HG03097 (cell line): ENCODE data around the gene RAMP3.

Experiments
- ATAC-seq: cut with Tn5 transposase; IDR thresholded peaks from one replicate; pipeline ENCODE4 v1.9.1; 2021; ENCODE audit not compliant: unreplicated experiment, low FRiP score

RAMP3 gene

DNA sequence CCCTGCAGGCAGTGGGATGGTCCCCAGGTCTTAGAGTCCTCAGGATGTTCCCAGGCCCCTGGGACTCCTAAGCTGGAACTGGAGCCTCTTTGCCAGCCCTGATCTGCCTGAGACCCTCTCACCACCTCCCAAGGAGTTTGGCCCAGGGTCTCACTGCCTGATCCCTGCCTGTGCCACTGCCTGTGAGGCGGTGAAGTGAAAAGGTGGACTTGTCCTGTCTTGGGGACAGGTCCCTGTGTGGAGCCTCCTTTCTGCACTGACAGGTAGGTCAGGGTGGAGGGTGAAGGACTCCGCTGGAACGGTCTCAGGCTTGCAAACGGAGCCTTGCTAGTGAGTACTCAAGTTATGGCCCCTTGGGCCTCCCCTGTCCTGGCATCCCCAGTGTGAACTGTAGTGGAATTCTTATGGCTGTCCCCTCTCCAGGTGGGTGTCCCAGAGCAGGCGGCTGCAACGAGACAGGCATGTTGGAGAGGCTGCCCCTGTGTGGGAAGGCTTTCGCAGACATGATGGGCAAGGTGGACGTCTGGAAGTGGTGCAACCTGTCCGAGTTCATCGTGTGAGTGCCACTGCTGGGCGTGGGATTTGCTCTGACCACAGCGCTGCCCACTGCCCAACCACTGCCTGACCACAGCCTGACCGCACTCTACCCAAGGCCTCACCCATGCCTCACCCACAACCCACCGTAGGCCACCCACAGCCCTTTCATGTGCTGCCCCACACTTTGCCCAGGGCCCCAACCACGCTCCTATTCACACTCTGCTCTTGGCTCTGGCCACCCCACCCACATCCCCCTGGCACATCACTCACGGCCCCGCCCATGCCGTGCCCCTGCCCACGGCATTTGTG is 19.5 kb downstream of the RAMP3 start:
- no peak for ATAC-seq

DNA sequence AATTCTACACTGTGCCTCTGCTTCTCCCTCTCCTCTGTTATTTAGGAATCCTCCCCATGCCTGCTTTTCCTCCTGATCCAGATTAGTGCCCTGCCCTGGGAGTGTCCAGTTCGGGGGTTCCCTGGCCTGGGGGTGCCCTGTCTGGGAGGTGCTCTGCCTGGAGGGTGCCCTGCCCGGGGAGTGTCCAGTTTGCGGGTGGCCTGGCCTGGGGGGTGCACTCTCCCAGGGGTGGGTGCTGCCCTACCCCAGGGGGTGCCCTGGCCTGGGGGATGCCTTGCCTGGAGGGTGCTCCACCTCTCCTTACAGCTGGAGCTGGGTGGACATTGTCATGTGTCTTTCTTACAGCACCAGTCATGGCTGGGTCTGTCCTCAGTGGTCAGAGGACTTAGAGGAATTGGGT is 20.2 kb downstream of the RAMP3 start:
- ATAC-seq: no peak

DNA sequence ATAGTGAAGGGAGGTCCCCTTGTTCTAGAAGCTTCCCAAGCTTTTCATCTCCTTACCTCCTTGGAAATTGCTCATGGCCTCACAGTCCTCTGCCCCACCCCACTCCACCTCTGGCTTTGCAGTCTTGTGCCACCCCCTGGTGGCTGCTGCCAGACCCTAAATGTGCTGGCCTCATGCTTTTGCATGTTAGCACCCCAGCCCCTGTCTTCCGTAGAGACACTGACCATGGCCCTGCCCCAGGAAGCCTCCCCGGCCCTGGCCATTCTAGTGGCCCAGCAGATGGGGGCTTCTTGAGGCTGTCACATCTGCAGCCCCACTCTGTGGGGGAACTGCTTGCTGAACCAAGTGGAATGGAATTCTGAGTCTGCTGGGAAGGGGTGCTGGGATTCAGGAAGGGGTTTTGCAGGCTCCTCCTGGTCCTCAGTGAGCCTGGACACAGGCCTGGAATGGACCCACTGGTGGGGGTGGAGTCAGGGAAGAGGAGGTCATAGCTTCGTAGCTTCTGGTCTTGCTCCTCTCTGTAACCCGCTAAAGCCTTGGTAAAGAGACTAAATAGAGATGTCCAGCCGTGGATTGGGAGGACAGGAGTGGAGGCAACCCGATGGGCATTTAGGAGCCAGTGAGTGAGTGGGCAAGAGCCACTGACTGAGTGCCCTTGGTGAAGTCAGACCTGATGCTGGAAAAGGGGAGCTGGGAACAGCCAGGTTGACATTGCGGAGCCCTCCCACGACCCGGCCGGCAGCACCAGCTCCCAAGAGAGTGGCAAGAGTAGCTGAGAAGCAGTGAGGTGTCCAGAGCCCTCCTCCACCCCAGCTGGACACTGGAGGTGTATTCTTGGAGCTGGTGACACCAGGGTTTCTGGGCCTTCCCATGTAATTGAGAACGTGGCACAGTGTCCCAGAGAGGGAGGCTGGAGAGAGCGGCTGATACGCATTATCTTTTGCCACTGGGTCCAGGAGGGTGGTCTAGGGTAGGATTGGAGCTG is 20.9 kb downstream of the RAMP3 start:
- ATAC-seq: no peak

DNA sequence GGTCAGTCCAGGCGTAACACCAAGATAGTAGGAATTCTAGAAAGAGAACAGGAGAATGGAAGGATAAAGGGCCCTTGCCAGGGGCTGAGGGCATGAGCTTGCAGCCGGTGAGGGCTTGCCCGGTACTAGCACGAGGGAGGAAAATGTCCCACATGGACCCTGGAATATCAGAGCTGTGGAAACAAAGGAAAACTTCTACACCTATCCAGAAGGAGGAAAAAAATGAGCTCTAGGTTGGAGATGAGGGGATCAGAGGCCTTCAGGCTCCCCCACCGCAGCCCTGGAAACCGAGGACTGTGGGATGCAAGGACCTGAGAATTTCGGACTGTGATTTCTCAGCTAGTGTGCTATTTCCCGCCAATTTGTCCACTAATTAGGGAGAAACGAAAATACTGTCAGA is 22.1 kb downstream of the RAMP3 start:
- no peak for ATAC-seq

DNA sequence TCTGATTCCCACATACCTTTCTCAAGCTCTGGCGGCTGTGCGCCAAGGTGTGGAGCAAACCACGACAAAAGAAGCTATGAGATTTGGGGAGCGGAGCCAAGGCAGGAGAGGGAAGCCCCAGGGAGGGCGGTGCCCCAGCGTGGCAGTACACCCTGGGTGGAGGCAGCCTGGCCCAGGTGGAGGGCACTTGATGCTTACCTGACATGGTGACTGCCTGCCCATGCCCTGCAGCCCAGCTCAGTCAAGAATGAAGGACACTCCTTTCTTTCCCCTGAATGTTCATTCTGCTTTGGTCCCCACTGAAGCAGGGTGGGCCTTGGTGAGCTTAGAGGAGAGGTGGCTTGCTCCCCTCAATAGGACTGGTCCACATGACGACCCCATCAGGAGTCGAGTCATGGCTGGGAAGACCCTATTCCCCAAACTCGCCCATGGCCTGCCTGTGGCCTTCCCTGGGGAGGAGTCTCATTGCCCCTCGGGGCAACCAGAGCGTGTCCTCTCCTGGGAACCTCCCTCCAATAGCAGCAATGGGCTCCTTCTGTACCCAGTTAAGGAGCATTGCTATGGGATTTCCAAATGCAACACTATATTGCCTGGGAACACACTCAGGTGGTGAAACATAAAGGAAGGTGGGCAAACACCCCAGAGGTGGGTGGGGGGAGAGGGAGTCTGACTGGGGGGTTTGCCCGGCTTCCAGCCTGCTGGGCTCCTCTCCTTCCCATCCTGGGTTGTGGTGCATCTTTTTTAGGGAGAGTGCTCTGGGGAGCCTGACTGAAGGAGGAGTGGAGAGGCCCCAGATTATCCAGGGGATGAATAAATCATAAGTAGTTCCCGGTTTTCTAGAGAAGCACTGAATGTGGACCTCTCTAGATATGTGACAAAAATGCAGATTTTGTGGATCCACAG is 22.7 kb downstream of the RAMP3 start:
- ATAC-seq: no peak

DNA sequence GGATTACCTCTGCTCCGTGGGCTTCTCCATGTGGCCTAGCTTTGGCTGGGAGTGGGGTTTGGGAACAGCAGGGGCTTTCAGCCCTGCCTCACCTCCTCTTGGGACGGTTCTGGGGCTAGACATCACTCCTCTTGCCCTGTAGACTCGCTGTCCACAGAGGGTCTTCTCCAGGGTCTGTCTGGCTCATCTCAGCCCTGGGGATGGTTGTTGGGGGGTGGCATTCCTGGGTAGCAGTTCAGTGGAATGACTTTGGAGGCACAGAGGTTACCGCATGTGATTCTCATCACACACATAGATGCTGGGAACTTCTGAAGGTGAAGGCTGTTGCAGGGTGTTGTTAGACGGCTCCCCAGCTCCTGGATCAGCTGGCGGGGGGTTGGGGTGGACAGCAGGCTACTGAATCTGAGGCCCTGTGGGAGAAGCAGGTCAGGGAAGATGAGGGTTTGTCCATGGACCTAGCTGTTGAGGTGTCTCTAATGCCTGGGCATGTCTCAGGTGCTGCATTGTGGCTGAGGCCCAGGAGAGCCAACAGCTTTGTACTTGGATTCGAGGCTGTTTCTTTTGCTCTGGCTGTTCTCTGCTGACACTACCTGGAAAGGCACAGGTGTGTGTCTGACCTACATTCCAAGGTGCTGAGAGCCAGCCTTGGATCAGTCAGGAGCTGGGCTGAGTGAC is 23.8 kb downstream of the RAMP3 start:
- ATAC-seq: no peak

DNA sequence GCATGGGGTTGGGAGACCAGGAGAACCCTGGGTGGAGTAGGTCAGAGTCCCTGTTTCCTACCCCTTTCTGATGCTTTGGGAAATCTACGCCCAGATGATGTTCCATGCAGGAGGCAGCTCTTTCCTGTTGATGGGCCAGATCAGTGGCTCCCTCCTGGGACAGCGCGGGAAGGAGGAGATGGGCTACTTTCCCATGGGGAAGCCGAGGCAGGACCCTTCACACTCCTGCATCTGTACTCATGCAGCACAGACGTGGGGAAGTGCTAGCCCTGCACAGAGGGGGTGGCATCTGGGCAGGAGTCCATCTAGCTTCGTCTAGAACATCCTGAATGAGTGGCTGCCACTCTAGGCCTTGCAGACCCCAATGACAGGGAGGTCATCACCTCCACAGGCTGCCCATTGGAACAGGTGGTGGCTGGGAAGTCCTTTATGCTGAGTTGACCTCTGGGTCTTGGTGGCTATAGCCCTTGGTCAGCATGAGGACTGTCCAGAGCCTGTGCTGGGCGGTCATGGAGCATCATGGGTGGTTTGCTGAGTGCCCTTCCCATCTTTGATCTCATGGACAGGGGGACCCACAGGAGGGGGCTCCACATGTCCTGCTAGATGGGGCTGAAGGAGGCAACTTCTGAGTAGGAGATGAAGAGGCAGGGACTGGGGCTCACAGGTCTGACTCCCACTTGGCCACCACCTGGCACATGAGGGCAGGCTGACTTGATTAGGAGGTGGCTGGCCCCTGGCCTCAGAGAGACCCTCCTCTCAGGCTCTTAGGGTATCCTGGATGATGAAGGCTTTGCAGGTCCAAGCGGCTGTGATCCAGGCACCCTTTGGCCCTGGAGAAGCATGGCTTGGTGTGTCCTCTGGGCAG is 24.6 kb downstream of the RAMP3 start:
- no peak for ATAC-seq

DNA sequence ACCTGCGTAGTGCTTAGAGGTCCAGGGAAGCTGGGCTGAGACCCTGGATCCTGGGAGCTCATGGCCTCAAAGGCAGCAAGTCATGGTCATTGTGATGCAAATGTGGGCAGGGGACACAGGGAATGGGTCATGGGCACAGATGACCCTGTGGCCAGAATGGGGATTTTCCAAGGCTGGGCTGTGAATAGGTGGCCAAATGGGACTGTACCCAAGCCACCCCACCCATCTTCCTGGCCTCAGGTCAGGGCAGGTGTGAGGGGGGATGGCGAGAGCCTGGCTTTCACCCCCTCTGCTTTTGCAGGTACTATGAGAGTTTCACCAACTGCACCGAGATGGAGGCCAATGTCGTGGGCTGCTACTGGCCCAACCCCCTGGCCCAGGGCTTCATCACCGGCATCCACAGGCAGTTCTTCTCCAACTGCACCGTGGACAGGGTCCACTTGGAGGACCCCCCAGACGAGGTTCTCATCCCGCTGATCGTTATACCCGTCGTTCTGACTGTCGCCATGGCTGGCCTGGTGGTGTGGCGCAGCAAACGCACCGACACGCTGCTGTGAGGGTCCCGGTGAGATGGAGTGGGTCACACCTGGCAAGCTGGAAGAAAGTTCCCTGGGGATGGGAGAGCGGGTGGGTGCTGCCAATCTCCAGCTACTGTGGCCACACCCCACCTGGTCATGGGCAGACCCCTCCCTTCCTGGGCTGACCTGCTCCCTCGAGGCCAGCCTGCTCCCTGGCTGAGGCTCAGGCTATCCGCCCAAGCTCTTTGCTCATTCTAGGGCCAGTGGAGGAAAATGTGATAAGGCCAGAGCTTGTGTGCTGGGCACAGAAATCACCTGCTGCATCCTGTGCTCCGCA is 25.5 kb downstream of the RAMP3 start:
- no peak for ATAC-seq

DNA sequence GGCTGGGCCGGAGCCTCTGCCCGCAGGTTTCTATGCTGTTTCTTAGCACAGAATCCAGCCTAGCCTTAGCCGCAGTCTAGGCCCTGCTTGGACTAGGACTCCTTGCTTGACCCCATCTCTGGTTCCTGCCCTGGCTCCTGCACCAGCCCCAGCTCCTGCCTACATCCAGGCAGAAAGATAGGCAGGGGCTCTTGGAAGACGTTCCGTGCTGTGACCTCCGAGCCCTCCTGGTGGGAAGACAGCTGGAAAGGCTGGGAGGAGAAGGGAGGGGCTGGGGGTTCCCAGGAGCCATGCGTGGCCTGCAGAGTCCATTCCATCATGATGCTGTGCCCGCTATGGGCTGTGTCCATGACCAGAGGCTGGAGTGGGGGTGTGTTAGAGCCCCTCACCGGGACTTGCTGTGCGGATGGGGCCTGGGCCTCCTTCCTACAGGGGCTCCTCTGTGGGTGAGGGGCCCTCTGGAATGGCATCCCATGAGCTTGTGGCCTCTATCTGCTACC is 26.2 kb downstream of the RAMP3 start:
- no peak for ATAC-seq

DNA sequence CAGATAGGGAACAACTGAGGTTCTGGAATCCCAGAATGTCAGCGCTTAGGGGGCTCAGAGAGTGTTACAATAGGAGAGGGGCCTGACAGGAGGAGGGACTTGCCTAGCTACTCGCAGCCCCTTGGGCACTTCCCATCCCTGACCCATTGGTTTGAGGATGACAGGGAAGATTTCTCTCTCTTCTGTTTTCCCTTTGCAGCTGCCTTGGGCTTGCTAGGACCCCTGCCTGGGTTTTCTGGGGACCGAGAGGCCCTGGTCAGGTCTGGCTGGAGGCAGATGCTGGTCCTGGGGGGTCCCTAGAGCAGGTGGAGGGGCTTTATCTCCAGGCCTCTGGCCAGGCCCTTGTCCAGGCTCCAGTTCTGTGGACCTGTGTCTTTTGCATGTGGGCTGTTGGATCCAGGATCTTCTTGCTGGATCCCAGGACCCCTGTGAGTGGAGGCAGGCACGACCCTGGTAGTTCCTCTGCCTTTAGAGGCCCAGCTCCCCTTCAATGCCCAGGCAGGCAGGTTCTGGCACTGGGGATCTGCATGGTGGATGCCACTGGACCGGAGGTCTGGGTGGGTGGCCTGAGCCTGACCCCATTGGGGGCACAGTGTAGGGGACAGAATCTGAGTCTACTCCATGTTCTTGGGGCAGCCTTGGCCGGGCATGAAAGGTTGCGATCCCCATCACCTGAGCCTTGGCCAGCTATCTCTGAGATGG is 26.9 kb downstream of the RAMP3 start:
- ATAC-seq: no peak

DNA sequence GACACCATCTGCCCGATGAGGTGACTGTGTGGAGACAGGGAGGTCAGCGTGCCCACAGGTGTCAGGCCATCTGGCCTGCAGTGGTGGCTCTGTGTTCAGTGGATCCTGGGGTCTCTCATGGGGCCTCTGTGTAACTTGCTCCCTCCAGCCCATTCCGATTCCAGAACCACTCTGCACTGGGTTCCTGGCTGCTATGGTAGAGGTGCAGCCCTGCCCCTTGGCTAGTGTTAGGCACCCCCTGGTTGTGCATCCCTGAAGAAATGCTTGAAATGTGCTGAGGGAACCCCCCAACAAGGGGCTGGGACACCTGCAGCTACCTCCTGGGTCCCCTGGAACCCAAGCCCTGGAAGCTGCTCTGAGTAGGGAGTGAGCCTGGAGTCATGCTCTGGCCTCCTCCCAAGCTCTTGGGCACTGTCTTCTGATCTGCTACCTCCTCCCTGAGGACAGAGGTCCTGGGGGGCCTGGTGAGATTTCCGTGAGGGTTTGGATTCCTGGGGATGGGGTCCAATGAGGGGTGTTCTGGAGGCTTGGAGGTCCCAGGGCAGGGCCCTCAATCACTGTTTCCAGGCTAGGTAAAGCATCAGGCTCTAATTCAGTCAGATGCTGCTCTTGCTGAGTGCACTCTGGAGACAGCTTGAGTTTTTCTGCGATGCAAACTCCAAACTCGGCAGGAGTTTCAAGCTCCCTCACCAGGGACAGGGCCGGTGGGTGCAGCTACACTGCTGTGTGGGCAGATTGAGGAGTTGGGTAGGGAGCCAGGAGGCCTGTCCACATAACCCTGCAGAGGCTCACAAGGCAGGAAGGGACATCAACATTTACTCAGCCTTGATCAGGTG is 27.7 kb downstream of the RAMP3 start:
- ATAC-seq: no peak

DNA sequence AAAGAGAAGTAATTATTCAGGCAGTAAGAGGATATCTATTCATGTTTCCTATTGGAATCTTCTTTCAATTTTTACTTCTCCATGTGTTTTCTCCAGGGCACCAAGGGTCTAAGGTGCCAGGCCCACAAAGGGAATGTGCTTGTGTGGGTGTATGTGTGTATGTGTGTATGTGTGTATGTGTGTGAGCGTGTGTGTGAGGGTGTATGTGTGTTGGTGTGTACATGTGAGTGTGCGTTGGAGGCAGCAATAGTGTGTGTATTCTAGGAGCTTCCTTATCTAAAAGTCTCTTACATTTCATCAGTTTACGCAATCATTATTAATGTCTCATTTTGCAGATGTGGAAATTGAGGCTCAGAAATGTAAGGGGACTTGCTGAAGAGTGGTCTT is 28.3 kb downstream of the RAMP3 start:
- ATAC-seq: no peak

DNA sequence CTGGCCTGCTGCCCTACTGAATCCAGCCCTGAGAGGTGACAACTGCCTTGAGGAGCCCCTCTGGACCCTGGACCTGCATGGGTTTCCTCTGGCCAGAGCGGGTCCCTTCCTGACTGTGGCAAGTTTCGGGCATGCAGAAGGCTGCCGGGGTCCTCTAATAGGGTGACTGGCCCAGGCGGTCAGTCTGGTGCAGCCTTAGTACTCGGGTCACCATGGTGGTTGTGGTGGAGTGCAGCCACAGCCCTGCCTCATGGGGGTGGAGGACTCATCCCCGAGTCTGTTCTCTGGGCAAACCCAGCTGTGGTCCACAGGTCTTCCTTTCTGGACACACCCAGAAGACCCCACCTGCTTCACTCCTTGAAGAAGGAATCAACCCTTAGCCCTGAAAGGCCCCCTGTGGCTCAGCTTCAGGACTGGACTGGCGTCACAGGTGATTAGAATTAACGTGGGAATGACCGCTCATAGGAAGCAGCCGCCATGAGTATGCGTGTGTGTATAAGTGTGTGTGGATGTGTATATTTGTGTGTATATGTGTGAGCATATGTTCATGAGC is 28.7 kb downstream of the RAMP3 start:
- ATAC-seq: no peak

DNA sequence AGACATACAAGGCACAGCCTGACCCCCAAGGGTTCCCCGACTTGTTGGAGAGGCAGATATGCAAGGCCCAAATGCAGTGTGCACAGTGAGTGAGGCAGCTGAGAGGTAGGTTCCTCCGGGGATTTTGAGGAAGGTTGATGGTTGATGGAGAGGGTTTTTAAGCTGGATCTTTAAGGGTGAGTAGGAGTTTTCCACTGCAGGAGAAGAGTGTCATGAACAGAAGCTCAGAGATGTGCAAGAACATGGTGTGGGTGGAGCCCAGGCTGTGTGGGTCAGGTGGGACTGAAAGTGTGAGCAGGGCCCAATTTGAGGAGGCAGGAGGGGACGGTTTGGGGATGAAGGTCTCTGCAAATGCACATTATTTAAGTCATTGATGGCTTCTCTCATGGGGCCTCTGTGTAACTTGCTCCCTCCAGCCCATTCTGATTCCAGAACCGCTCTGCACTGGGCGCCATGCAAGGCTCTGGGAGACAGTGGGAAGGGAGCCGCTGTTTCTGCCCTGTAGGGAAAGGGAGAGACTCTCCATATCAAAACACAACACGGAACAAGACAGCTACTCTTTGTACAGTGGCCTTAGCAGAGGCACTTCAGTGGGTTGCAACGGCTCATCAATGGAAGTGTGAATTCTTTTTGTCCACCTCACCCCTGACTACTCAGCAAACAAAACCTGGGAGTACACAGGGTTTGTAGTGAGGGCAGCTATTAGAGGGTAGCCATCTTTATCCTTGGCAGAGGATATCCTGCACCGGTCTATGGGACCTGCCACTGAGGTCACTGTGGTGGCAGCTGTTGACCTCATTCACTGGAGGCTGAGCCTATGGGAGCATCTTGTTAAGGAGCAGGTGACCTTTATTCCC is 29.7 kb downstream of the RAMP3 start:
- ATAC-seq: no peak

DNA sequence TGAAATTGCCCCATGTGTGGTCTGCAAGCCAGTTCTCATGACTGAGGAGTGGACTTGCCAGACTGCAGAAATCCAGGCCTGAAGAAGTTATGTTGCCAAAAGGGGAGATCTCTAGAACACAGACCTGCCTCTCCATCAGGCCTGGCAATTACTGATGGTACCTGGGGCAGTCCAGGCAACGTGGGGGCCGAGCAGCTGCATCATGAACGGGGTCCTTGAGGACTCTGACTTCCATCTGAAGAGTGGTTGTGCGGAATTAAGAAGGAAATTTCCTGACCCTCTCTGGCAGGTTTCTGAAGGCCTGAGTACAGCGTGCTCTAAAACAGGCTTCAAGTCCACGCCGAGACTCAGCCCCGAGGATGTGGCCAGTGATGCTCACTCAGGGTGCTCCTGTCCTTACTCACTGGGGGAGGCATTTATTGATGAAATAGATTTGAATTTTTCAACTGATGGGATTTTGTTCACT is 30.4 kb downstream of the RAMP3 start:
- no peak for ATAC-seq
